Measurements from ENCODE around the gene RHCE. TPM values are rescaled to one million over a fixed set of nuclear protein-coding genes. Genes with fewer than 3 reads are reported as not detected.

The RHCE gene
- total and polyA plus RNA-seq, 9 of the 15 experiments (the other 6 are each of a cell fraction or from before 2014, with no cell fraction given) = 5.4 to 31.5 (median 12.6) TPM

GRCh38 chr1:25461849-25462248 is 41.2 kb upstream of the RHCE start (continued):
- TF ChIP-seq BCLAF1 (IDR thresholded peaks at IDR 0.05; ENCODE audit: borderline replicate concordance in 1 of 2, control insufficient read depth in 1 of 2, low read depth in 2 of 2, low read length in 1 of 2) (no peak), GTF2B (IDR thresholded peaks at IDR 0.05; ENCODE audit: extremely low read depth, insufficient read length) (no peak), DPF2 (IDR thresholded peaks at IDR 0.05) (peak; percentile 58; the same call in 1 of the 2 replicates), HLTF (IDR thresholded peaks at IDR 0.05) (no peak), POLR2B (IDR thresholded peaks at IDR 0.05; ENCODE audit: low read depth, partially characterized antibody) (no peak), ZNF699 (CRISPR knock-in tag; IDR thresholded peaks at IDR 0.05; ENCODE audit: insufficient replicate concordance) (no peak), MLLT1 (IDR thresholded peaks at IDR 0.05) (no peak), ZNF175 (CRISPR knock-in tag; IDR thresholded peaks at IDR 0.05; ENCODE audit: low read depth) (no peak), TAL1 (IDR thresholded peaks at IDR 0.05) (no peak), PML (IDR thresholded peaks at IDR 0.05; ENCODE audit: low read length) (no peak), MEIS2 (IDR thresholded peaks at IDR 0.05; ENCODE audit: partially characterized antibody) (peak; percentile 36), HMG20A (CRISPR knock-in tag; conservative IDR thresholded peaks at IDR 0.05) (no peak), RBM17 (IDR thresholded peaks at IDR 0.05; ENCODE audit: borderline replicate concordance, low read depth, low read length) (no peak), HOXB6 (CRISPR knock-in tag; IDR thresholded peaks at IDR 0.05; ENCODE audit: borderline replicate concordance) (no peak), RBM25 (IDR thresholded peaks at IDR 0.05; ENCODE audit: low read depth, low read length, severe bottlenecking) (no peak), ARNT (IDR thresholded peaks at IDR 0.05) (no peak), TCF15 (CRISPR knock-in tag; IDR thresholded peaks at IDR 0.05) (no peak), RNF2 (IDR thresholded peaks at IDR 0.05) (no peak), ARID1B (IDR thresholded peaks at IDR 0.05) (peak; percentile 34; the same call in 1 of the 2 replicates), SPI1 (IDR thresholded peaks at IDR 0.05; ENCODE audit: borderline replicate concordance, low read depth, low read length) (peak; percentile 43; the same call in 1 of the 2 replicates), BRF1 (IDR thresholded peaks at IDR 0.05; ENCODE audit: borderline replicate concordance, extremely low read depth, insufficient read length) (no peak), ATF4 (CRISPR knock-in tag; IDR thresholded peaks at IDR 0.05) (no peak)

Data from K562 (cell line).